UCSD-AML1 (cell line): Measurements from ENCODE around the gene HVCN1.

ENCODE experiments used
- DNase-seq: peaks from one replicate; lab custom pipeline; 2025; ENCODE audit not compliant: unreplicated experiment; lab: John Stamatoyannopoulos, UW

HVCN1 gene

DNA sequence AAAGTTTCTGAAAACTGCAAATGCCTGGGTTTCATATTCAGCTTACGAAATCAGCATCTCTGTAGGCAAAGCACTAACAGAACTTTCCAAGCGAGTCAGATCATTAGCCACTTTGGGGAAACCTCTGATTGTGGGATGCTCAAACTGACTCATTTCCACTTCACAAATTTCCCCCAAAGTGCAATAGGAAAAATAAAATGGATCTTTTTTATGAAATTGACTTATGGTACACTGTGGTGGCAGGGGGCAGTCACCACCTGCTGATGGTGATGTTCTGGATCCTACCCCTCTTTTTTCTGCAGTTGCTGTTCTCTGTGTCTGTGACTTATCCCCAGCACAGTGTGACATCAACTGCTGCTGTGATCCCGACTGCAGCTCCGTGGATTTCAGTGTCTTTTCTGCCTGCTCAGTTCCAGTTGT is 69.4 kb downstream of the HVCN1 start:
- DNase-seq, result no peak

DNA sequence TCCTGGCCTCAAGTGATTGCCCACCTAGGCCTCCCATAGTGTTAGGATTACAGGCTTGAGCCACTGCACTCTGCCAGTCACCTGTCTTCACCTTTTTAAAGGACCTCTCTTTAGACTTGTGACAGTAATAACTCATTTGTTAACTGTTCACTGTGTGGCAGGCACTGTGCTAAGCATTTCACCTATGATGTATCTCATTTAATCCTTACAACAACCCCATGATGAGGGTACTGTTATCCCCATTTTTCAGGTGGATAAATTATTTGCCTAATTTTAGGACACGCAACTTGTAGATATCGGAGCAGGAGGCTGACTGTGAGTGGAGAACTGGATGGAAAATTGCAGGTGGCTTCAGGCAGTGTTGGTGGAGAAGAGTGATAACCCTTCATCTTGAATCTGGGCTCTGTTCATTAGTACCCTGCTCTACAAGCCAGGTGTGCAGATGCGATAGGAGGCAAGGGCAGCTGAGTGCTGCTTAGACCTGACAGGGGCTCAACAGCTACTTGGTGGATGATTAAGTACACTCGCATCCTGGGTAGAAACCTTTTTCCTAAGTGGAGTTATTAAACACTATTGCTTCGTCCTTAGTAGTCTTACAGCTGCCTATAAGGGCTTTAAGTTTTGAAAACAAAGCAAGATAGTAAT is 72.3 kb downstream of the HVCN1 start:
- no peak for DNase-seq

DNA sequence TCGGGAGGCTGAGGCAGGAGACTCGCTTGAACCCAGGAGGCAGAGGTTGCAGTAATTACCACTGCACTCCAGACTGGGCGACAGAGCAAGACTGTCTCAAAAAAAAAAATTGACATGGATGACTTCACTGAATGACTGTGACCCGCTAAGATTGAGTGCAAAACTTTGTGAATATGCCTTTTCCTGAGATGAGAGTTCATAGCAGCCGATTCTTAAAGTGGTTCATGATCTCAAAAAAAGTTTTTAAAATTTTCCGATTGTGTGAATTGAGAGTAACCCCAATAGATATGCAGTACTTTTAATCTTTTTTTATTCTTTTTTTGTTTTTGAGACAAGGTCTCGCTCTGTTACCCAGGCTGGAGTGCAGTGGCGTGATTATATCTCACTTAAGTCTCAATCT is 73.7 kb downstream of the HVCN1 start:
- no peak for DNase-seq

DNA sequence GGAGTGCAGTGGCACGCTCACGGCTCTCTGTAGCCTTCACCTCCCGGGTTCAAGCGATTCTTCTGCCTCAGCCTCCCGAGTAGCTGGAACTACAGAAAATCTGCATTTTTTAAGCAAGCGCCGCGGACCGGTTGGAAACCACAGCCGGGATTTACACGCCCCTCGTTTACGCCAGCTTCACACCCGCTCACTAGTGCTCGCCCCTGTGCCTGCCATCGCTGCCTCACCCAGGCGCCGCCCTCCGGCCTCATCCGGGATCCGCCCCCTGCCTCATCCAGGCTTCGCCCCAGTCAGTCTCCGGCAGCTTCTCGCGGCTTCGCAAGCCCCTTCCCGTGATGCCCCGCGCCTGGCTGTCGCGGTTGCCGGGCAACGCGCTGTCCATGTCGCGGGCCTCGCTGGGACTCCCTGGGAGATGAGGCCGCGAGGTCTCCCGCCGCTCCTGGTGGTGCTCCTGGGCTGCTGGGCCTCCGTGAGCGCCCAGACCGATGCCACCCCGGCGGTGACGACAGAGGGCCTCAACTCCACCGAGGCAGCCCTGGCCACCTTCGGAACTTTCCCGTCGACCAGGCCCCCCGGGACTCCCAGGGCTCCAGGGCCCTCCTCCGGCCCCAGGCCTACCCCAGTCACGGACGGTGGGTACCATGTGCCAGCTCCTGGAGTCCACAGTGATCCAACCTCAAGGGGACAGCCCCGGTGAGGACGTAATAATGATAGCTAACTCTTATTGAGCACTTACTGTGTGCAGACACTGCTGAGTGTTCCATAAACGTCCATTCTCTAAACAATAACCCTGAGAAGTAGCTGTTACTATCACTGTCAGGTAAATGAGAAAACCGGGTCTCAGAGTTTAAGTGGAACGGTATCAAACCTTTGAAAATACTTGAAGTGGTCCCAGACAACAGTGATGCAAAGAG is 74.9 kb downstream of the HVCN1 start, which contains the start of gene TCTN1:
TSS of gene TCTN1 (plus strand) at position 359 of the 914 bp plus-strand sequence. CDS start at position 413, 54 bp downstream.
- DNase-seq, result peak; percentile 95

DNA sequence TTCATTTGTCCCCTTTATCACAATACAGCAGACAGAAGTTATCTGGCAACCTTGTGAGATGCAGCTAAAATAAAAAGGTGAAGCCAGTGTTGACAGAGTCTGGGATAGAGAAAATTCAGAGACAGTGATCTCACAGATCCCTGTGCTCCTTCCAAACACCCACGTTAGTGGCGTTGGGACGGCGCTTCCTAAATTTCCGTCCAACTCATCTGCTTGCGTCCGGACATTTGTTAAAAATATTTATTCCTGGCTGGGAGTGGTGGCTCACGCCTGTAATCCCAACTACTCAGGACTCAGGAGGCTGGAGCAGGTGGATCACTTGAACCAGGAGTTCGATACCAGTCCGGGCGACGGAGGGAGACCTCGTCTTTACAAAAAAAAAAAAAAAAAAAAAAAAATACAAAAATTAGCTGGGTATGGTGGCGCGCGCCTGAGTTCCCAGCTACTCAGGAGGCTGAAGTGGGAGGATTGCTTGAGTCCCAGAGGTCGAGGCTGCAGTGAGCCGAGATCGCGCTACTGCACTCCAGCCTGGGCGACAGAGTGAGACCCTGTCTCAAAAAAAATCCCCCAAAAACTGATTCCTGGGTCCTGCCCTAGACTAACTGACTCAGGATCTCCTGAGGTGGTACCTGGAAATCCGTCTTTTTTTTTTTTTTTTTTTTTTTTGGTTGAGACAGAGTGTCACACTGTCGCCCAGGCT is 75.7 kb downstream of the HVCN1 start:
- no peak for DNase-seq

DNA sequence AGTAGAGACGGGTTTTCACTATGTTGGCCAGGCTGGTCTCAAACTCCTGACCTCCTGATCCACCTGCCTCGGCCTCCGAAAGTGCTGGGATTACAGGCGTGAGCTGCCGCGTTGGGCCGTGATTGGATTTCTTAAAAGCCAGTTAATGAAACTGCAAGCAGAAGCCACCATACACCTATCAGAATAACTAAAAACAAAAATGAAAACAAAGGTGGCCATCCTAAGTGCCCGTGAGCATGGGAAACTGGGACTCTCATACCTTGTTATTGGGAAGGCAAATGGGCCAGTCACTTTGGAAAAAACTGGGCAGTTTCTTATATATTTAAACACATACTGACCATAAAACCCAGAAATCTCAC is 82.7 kb downstream of the HVCN1 start:
- no peak for DNase-seq

DNA sequence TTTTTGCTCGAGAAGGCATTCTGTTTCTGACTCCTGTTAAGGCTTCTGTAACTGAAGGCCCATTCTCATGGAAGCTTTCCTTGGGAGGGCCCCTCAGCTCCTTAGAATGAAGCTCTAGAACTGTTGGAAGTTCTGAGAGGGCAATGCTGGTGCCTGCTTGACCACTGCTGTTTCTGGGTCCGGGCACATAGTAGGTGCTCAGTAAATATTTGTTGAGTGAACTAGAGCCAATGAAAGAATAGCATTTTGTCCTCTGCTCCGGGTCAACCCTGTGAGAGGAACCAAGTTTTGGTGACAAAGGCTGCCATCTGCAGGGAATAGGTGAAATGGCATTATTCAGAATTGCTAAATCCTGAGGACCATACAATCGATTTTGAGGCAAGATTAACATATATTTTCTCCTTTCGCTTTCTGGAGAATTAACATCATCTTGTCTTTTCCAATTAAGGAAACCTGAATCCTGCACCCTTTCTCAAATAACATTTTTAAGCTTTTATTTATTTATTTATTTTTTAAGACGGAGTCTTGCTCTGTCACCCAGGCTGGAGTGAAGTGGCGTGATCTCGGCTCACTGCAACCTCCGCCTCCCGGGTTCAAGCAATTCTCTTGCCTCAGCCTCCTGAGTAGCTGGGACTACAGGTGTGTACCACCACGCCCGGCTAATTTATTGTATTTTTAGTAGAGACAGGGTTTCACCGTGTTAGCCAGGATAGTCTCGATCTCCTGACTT is 86.7 kb downstream of the HVCN1 start:
- peak; percentile 36 for DNase-seq

DNA sequence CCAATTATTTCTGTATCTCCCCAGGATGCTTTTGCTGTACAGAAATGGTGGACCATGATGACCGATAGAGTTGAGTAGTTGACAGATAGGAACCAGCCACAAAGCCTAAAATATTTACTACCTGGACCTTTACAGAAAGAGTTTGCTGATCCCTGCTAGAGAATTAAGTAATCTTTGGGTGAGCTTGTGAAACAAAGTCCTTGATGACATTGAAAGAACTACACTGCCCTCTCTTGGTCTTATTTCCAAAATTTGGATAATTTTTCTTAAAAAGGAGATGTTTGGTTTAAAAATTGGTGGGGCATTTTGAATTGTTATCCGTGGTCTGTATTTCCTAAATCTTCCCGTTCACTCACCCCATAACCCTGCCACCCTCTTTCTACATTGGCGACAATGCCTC is 88.7 kb downstream of the HVCN1 start:
- no peak for DNase-seq

DNA sequence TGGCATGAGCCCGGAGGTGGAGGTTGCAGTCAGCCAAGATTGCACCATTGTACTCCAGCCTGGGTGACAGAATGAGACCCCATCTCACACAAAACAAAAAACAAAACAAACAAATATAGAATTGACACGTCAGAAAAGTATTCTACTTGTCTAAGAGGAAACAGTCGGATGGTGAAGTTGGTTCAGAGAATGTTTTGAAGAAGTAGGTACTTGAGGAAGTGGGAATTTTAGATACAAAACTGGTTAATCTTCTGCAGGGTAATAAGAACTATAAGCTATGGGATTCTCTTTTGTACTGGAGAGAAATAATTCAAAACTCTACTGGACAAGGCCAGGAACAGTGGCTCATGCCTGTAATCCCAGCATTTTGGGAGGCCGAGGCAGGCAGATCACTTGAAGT is 89.6 kb downstream of the HVCN1 start:
- DNase-seq, result no peak
